GM19023 (cell line): ENCODE measurements around the gene CDKN3.

Experiments used
- ATAC-seq: cut with Tn5 transposase; IDR thresholded peaks from one replicate; pipeline ENCODE4 v1.9.1; 2021; ENCODE audit warnings: mild to moderate bottlenecking, moderate library complexity; ENCODE audit not compliant: unreplicated experiment

The CDKN3 gene, protein sequence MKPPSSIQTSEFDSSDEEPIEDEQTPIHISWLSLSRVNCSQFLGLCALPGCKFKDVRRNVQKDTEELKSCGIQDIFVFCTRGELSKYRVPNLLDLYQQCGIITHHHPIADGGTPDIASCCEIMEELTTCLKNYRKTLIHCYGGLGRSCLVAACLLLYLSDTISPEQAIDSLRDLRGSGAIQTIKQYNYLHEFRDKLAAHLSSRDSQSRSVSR

DNA sequence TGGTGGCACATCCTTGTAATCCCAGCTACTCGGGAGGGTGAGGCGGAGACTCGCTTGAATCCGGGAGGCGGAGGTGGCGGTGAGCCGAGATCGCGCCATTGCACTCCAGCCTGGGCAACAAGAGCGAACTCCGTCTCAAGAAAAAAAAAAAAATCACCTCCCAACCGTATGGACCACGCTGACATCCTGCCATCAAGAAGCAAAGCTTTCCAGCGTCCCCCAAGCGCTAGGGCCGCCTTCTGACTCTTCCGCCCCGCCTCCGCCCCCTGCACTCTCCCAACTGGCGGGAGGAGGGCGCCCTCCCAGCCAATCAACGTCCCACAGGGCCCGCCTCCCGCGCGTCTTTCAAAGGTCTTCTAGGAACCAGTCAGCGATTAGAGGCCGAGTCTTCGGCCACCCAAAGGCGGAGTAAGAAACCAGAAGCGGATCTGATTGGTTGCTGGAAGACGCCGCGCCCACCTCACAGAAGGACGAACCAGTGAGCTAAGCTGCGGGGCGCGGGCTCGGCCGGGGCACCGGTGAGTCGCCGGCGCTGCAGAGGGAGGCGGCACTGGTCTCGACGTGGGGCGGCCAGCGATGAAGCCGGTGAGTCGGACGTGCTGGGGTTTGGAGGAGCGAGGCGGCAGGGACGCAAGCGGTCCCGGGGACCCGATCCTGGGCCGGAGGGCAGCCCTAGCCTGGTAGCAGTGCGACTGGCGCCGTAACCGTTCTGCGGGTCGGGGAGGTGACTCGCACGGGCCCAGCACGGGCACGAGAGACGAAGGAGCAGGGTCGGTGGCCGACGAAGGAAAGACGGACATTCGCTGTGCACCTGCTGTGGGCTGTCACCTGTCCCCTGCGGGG is at the start of gene CDKN3:
CDKN3 (plus strand) TSS at position 515 of the 843 bp plus-strand sequence; CDS start at position 577, 62 bp downstream.
- ATAC-seq: peak; percentile 98

DNA sequence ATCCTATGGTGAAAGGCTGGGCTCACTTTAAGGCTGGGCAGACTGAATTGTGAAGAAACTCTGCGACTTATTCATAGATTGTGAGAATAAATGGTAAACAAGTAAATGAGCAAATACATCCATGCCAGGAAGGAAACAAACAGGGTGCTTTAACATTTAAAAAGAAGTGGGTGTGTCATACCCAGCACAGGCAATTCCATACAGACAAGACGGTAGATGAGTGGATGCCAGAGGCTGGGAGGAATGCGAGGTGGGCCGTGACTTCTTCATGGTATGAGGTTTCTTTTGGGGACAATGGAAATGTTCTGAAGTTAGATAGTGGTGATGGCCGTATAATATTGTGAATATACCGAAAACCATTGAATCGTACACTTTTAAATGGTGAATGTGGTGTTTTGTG is 49.8 kb upstream of the CDKN3 start:
- no peak for ATAC-seq

DNA sequence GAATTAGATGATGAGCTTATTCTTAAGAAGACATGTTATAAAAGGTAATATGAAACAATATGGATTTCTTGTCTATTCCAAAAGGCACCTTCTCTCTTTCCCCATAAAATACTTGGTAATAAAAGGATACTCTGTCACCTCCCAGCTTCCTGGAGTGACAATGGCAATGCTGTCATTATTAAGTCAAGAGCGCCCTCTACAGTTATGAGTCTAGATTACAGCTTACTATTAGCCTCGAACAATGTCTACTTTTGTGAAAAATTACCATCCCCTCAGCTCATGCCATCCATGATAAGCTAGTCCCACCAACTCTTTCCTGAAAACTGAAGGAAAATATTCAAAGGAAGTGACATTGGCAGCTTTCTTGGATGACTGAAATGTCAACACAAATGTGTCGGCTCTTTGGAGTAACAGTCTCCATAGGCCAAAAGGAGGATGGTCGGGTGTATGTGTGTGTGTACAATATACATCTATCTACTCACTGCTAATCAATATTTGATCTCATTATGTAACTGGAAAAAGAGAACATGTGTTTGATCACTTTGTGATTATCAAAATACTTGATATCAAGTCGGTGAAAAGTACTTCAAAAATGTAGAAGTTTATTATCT is 48.7 kb upstream of the CDKN3 start:
- no peak for ATAC-seq

DNA sequence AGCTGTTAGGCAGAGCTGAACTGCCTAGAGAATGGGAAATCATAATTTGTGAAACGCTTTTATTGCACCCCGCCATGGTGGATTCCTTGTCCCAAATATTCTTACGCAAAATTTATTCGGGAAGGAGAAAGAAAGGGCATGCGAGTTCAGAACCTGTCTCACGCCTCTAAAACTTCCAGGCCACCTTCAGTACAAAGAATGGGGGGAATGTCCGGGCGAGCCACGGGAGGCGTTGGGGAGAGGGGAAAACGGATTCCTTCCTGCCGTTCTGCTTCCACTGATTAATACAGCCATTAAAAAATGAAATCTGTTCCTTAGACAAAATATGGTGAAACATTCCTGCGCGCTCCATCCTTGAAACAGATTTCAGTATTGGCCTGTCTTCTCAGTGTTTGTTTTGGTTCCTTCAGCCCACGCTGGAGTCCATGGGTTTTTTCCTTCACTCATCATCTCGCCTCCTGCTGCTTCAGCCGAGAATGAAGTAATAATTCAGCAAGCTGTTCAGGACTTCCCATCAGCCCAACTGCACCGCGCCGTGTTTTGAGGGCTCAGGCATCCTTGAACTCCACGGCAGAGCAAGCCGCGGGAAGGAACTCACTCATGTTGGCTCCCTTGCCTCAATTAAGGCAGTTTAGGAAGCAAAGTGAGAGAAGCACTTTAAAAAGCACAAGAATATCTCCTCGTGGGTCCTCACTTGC is 47.7 kb upstream of the CDKN3 start:
- ATAC-seq: no peak

DNA sequence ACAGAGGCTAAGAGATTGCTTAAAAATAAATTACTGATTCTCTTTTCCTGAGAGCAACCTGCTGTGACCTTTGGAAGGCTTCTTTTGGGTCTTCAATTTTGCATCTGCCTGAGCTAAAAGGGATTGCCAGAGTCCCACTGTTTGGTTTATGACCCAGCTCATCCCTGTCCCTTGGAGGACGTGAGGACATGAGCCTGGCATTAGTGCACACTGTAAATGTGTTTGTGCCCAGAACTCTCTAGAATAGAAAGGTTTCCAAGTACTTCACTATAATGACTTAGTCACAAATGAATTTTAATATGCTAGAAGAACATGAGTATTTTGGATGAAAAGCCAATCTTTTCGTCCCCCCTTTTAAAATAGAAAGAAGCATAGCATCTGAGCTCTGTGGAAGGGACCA is 47.1 kb upstream of the CDKN3 start:
- no peak for ATAC-seq

DNA sequence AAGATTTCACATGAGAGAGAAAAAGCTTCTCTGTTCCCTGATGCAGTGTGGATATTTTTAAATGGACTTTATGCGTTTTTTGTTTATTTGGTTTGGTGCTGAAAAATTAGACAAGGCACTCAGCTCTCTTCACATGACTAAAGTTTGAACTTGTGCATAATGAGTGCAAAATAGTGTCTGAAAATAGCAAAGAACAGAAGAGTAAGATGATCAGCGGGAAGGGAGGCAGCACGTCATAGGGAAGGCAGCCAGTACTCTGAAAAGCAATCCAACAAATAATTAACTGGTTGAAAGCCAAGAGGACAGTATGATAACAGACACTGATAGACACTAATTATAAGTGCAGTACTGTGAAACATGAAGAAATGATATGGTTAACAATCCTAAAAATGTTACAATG is 46.6 kb upstream of the CDKN3 start:
- no peak for ATAC-seq

DNA sequence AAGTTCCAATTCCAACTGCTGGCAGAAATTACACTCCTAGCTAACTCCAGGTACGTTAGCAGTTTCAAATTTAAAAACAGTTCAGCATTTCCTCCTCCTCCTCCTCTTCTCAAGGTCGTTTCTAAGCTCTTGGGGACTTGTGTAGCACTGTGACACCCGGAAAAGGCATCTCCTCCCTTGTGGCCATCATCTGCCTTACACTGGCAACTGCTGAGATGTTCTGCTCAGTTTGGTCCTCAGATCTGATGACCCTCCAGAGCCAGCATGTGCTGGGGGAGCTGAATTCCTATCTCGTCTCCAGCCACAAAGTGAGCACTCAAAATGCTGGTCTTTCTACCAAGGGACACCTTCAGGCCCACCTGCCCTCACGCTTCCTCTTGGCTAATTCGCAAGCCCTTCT is 43.5 kb upstream of the CDKN3 start:
- no peak for ATAC-seq

DNA sequence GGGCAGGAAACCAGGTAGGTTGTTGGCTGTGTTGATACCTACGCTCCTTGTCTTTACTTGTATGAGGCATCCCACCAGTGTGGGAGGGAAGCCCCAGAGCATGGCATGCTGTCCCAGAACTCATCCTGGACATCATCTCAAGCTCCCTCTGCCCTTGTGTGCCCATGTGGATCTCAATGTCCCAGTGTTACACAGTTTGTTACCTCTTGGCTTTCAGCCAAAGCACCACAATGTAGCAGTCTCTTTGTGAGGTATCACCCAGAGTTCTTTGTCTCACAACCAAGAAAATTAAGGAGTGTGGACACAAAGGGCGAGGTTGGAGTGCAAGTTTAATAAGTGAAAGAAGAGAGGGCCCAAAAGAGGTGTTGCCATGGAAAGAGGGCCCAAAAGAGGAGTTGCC is 43.1 kb upstream of the CDKN3 start:
- no peak for ATAC-seq

DNA sequence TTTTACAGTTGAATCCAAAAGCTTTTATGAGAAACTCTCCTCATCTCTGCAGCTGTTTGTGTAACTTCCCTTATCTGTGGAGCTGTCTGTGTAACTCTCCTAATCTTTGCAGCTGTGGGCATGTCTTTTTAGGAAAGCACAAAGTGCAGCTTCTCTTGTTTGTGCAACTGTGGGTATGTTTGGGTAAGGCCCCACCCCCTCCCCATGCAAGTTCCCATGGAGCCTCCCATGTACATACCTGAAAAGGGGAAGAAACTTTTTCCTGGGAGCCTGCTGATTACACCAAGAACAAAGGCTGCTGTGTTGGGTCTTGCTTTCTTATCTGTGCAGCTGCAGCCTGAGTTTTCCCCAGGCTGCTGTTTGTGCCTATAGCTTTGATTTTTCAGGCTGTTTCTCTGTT is 42.7 kb upstream of the CDKN3 start:
- no peak for ATAC-seq

DNA sequence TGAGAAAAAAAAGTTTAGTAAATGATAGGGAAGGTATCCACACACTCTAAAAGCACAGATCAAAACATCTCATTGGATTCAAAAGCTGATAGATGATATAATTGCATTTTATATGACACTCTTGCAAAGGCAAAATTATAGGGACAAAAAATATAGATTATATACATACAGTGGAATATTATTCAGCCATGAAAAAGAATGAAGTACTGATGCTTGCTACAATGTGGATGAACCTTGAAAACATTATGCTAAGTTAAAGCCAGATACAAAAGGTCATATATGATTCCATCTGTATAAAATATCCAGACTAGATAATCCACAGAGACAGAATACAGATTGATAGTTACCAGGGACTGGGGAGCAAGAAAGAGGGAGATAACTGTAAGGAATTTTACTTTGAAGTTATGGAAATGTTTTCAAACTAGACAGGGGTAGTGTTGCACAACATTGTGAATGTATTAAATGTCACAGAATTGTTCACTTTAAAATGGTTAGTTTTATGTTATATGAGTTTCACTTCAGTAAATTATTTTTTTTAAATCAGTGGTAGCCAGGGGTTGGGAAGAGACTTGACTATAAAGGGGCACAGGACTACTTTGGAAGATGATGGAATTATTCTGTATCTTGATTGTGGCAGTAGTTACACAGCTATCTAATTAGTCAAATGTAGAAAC is 41.7 kb upstream of the CDKN3 start:
- ATAC-seq: no peak

DNA sequence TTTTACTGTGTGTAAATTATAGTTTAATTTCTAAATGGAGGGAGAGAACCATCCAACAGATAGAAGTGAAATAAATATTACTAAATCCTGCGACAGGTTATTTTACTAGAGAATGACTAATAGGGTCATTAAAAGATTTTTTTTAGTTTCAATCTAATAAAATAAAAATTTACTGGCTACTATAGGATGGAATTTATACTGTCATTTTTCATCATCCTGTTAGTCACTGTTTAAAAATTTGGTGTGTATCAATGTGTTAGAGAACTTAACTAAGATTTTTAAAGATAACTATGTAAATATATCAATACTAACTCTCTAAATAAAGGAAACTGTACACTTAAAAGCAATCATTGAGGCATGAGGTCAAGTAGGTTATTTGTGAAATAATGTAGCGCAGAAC is 41.1 kb upstream of the CDKN3 start:
- no peak for ATAC-seq

DNA sequence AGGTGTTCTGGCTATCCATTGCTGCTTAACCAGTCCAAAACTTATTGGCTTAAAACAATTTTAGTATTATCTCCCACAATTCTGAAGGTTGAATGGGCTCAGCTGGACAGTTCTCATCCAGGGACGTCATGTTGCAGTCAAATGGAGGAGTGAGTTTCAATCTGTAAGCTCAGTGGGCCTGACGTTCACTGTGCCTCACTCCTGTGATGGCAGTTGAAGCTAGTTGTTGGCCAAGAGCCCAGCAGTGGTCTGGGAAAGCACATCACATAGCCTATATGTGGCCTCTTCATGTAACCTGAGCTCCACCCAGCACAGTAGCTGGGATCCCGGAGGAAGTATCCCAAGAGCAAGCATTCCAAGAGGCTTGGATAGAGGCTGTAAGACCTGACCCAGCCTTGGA is 40.6 kb upstream of the CDKN3 start:
- ATAC-seq: no peak

DNA sequence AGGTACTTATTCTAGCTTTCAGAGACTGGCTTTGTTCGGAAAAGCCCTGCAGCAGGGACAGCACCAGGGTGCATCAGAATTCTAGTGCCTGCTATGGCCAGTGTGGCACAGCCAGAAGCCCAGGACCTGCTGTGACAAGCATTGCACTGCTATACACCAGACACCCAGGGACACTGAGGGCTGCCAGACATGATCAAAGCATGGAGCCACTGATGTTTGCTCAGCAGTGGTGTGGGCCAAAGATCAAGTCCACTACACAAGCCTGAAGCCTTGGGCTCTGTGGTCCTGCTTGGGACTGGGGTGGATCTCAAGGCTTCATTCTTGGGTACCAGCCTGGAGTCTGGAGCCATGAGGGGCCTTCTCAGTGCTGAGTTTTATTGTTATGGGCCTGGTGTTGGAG is 36.1 kb upstream of the CDKN3 start:
- ATAC-seq: no peak

DNA sequence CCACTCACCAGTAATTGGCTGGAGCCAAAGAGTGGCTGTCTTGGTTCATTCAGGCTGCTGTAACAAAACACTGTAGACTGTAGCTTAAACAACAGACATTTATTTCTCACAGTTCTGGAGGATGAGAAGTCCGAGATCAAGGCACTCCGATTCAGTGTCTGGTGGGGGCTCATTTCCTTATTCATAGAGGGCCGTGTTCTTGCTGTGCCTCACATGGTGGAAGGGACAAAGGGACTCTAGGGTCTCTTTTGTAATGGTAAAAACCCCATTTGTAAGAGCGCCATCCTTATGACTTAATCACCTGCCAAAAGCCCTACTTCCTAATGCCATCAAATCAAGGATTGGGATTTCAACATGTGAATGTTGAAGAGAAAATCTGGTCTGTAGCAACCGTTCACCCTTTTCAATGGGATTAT is 34.7 kb upstream of the CDKN3 start:
- ATAC-seq: no peak

DNA sequence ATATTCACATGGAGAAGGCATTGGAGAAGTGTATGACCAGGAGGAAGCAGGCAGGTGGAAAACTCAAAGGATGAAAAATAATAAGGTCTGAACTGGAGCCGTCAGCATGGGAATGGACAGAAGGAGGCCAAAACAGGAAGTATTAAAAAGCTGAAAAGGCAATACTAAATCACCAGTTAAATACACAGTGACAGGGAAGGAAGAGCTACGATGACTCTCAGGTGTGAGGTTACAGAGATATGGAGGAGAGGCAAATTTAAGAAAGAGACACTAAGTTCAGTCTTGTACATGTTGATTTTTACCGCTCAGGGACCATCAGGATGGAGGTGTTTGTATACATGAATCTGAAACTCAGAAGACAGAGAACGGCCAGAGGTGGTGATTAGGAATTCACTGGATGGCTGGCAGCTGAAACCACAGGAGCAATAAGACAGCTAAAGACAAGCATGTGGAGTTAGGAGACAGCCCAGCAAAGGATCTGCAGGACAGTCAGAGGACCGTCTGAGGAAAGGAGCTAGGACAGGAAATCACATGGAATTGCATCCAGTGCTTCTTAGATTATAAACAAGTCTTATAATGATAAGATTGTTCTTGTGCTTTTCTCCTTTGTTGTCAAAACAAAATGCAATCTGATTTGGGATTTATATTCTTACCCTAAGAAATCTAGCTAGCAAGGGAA is 33.9 kb upstream of the CDKN3 start:
- ATAC-seq: no peak

DNA sequence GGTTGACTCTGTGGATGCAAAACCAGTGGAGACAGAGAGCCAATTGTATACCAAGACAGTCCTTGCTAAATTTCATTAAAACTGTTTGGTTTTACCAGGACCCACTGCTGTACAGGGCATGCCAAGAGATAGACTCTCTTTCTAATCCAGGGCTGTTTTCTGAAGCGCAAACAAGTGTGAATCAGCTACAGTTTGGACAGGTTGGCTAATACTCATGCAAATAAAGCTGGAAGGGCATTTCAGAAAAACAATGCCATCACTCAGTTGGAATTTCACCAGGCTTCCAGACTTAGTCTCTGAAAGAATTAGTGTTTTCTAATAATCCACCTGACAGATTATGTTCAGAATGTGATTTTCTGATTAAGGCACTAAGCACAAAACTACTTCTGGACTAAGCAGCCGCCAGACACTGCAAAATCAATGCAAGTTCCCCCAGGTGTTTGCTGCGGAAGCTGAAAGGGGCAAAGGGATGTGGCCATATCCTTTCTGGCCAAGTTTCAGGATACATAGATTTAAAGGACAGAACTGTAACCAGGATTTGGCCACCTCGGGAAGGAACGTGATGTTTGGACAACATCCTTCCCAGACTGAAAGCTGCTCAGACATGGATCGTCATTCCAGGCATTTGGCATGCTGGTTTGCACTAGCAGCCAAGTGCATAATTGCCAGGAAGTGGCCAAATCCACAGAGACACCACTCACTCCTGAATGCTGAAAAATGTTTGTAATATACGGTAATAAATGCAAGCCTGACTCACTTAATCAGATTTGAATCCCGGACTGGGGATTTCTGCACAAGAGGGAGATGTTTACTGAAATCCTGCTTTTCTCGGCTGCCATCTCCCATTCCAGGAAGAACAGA is 32.0 kb upstream of the CDKN3 start:
- ATAC-seq: no peak

DNA sequence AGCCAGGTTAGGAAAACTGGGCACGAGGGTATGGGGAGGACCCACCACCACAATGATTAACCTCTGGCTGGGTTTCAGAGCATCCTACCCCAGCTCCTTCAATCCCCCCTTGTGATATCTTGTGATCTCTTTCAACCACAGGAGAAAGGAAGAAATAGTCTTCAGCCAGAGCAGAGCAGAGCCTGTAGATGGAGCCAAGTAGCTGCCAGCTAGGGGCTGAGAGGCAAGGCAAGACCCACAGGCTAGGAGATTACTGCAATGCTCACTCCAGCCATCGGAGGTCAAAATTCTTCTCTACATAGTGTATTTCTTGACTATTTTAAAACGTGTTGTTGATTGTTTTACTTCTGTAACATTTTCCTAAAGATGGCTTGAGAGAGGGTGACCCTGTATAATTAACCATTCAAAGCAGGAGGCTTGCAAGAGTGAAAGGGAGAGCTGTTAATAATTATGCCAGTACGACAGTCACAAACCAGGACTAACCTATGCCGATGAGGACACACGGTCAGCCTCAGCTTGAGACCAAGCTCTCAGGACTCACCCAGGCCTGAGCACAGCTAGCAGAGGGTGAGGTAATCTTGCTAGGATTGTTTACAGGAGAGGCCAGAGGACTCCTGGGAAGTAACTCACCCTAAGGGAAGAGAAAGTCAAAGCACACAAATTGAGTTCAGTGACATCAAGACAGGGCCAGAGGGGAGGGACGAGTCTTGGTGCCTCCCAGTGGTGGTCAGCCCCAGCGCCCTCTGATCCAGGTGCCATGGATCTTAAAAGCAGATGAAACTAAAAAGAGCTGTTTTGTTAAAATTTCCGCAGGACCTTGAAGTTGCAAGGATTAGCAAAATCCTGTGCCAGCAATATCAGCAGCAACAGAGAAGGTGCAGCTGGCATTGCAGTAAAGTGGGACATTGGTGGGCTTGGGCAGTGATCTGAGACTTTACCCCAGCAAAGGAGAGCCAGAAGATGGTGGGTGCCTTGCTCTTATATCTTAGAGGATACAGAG is 29.8 kb upstream of the CDKN3 start:
- ATAC-seq: no peak

DNA sequence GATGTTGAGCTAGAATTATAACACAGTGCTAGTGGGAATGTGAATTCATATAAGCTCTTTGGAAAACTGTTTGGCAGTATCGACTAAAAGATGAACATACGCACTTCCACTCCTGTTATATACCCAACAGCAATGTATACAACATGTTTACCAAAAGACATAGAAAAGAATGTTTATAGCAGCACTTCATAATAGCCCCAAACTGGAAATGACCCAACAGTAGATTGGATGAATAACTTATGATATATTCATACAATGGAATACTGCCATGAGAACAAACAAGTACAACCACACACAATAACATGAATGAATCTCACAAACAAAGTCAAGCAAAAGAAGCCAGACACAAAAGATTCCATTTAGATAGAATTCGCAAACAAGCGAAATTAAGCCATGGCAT is 28.5 kb upstream of the CDKN3 start:
- no peak for ATAC-seq
